Endodermal cell (in vitro differentiated cells): ENCODE data around the gene SPECC1. TPM values are rescaled to one million over a fixed set of nuclear protein-coding genes. Genes with fewer than 3 reads are reported as not detected.

ENCODE experiments used
- DNase-seq: peaks from one replicate; pipeline ENCODE4 v3.0.0-alpha.2; 2017
- H3K27ac ChIP-seq: 2 replicates; pipeline ENCODE4 v1.5.1; 2013; ENCODE audit warnings: mild to moderate bottlenecking, low read depth, low read length, moderate library complexity
- H3K27me3 ChIP-seq: 2 replicates; pipeline ENCODE4 v1.6.1; 2013; ENCODE audit warnings: mild to moderate bottlenecking, low read length, moderate library complexity; ENCODE audit not compliant: insufficient read depth, control insufficient read depth, poor library complexity, severe bottlenecking
- H3K36me3 ChIP-seq: 2 replicates; pipeline ENCODE4 v1.7.0; 2013; ENCODE audit warnings: mild to moderate bottlenecking, low read length, moderate library complexity; ENCODE audit not compliant: control insufficient read depth, insufficient read depth
- H3K4me1 ChIP-seq: one replicate; pipeline ENCODE4 v1.7.0; 2013; ENCODE audit warnings: low read length; ENCODE audit not compliant: control insufficient read depth, insufficient read depth
- H3K4me3 ChIP-seq: 2 replicates; pipeline ENCODE4 v1.5.1; 2013; ENCODE audit warnings: mild to moderate bottlenecking, low read length, moderate library complexity
- H3K9ac ChIP-seq: 2 replicates; pipeline ENCODE4 v1.6.1; 2013; ENCODE audit warnings: mild to moderate bottlenecking, low read length, moderate library complexity; ENCODE audit not compliant: poor library complexity, severe bottlenecking; ENCODE audit errors: extremely low read depth
- H3K9me3 ChIP-seq: 2 replicates; pipeline ENCODE4 v1.6.1; 2013; ENCODE audit warnings: mild to moderate bottlenecking, low read length, moderate library complexity; ENCODE audit not compliant: control insufficient read depth
- H3K27ac Mint-ChIP-seq: 2 replicates; pipeline ENCODE4 v1.8.0; 2020; ENCODE audit warnings: mixed read lengths
- H3K27me3 Mint-ChIP-seq: 2 replicates; pipeline ENCODE4 v1.8.0; 2021; ENCODE audit warnings: mild to moderate bottlenecking, mixed read lengths; ENCODE audit not compliant: insufficient read depth
- H3K36me3 Mint-ChIP-seq: 2 replicates; pipeline ENCODE4 v1.8.0; 2020; ENCODE audit warnings: low read depth, mixed read lengths
- H3K4me1 Mint-ChIP-seq: 2 replicates; pipeline ENCODE4 v1.8.0; 2020; ENCODE audit warnings: mixed read lengths
- H3K4me3 Mint-ChIP-seq: 2 replicates; pipeline ENCODE4 v1.8.0; 2020; ENCODE audit warnings: mild to moderate bottlenecking, moderate library complexity, mixed read lengths
- H3K9me3 Mint-ChIP-seq: 2 replicates; pipeline ENCODE4 v1.8.0; 2020; ENCODE audit warnings: mild to moderate bottlenecking, mixed read lengths
- CTCF ChIP-seq: fragments of 200-600 bp; sonication (generic); conservative IDR thresholded peaks from 2 replicates; pipeline ENCODE4 v1.5.0; 2021; ENCODE audit warnings: antibody characterized with exemption, mild to moderate bottlenecking
- WGBS, 2 experiments: methylation state at CpG; one replicate each; pipeline versions ENCODE4 v1.1.5 to v1.1.7; 2013; ENCODE audit warnings: missing lambda C conversion rate in 2 of 2, mixed read lengths in 1 of 2; ENCODE audit not compliant: insufficient coverage in 1 of 2, insufficient read length in 1 of 2; 5-methylcytosine and 5-hydroxymethylcytosine counted together
- total RNA-seq, 2 donors: library from RNA; stranded (reverse); fragmentation: NEBNext Ultra II Directional in 1 of 2; extraction: Animal tissue kit (Norgen Biotek cat#: 25700) in 1 of 2; gene quantifications; 2 replicates in 1 of 2; 3 replicates in 1 of 2; pipeline ENCODE4 v1.2.1, GENCODE V29; 2021

The SPECC1 gene
- total RNA-seq, 2 donors from 2014 or later: 48.7 to 60.6 TPM

- WGBS, 2 experiments: 71 to 78% methylated on average over 7 to 12 of the region's 12 CpGs
- Mint-ChIP-seq H3K4me1 (no peaks in the 10 kb centered on the region), H3K4me3 (no peak overlapping the region), H3K36me3 (no peaks in the 10 kb centered on the region), H3K27ac (no peak overlapping the region), H3K9me3 (no peaks in the 10 kb centered on the region), H3K27me3 (no peaks in the 10 kb centered on the region)
- Histone ChIP-seq H3K9ac (no peak overlapping the region), H3K27ac (no peak overlapping the region), H3K4me3 (no peak overlapping the region), H3K27me3 (no peaks in the 10 kb centered on the region), H3K4me1 (no peaks in the 10 kb centered on the region), H3K36me3 (no peaks in the 10 kb centered on the region), H3K9me3 (no peaks in the 10 kb centered on the region)
- no peak for DNase-seq
- no peak for TF ChIP-seq CTCF
Observed at GRCh38 chr17:20063665-20064648, 54.8 kb downstream of the SPECC1 start.

- H3K27ac ChIP-seq: no peak overlapping the region
- no peaks in the 10 kb centered on the region for H3K9me3 Mint-ChIP-seq
- H3K27me3 Mint-ChIP-seq: no peaks in the 10 kb centered on the region
- H3K4me1 ChIP-seq: no peaks in the 10 kb centered on the region
- no peak overlapping the region for H3K9ac ChIP-seq
- H3K4me3 ChIP-seq: no peak overlapping the region
- no peak overlapping the region for H3K4me3 Mint-ChIP-seq
- no peaks in the 10 kb centered on the region for H3K9me3 ChIP-seq
- no peaks in the 10 kb centered on the region for H3K4me1 Mint-ChIP-seq
- no peak for TF ChIP-seq CTCF
- H3K27ac Mint-ChIP-seq: no peak overlapping the region
- DNase-seq: no peak
- H3K27me3 ChIP-seq: no peaks in the 10 kb centered on the region
- H3K36me3 Mint-ChIP-seq: no peaks in the 10 kb centered on the region
- whole genome bisulfite sequencing, 2 experiments: 85 to 95% methylated on average over 4 of the region's 4 CpGs
- H3K36me3 ChIP-seq: no peaks in the 10 kb centered on the region
Observed at GRCh38 chr17:20066253-20066652, 57.1 kb downstream of the SPECC1 start.

- H3K27ac ChIP-seq: no peak overlapping the region
- DNase-seq: no peak
- H3K4me3 ChIP-seq: no peak overlapping the region
- TF ChIP-seq CTCF: no peak
- Mint-ChIP-seq H3K4me3 (no peak overlapping the region), H3K27me3 (no peaks in the 10 kb centered on the region), H3K27ac (no peak overlapping the region), H3K9me3 (no peaks in the 10 kb centered on the region), H3K36me3 (no peaks in the 10 kb centered on the region), H3K4me1 (no peaks in the 10 kb centered on the region)
- H3K9me3 ChIP-seq: no peaks in the 10 kb centered on the region
- no peaks in the 10 kb centered on the region for H3K36me3 ChIP-seq
- H3K4me1 ChIP-seq: no peaks in the 10 kb centered on the region
- H3K27me3 ChIP-seq: no peaks in the 10 kb centered on the region
- no peak overlapping the region for H3K9ac ChIP-seq
- 96% methylated on average over 4 of the region's 4 CpGs; no CpG with 5 or more reads in 1 of the 2 experiments for WGBS, 2 experiments
Observed at GRCh38 chr17:20067711-20068110, 58.6 kb downstream of the SPECC1 start.
